Stimulated activated CD4-positive, alpha-beta T cell treated with anti-CD3 and anti-CD28 coated beads, Interleukin-2, amount 100 ng/mL, for 24 hours (primary cell): ENCODE results near the gene TMC8.
"Not testable (repeated sequence)": the region's sequence is repeated elsewhere in the genome, so short reads cannot be mapped to it uniquely, and the experiment has no call there.

Source experiments
- DNase-seq, 2 donors: peaks; one replicate each; pipeline ENCODE4 v3.0.0-alpha.2; 2020

TMC8 gene

GRCh38 chr17:78130437-78131101 is at the start of gene TMC8:
TSS of gene TMC8 (plus strand) at chr17:78130771. CDS start at chr17:78131589, 818 bp downstream.
- peak; percentile 68 to 71 for DNase-seq

- no peak for DNase-seq
Observed at GRCh38 chr17:78081551-78081950, 49.0 kb upstream of the TMC8 start.

GRCh38 chr17:78082355-78082872 is 48.2 kb upstream of the TMC8 start:
- DNase-seq, result not testable (repeated sequence)

GRCh38 chr17:78082988-78083387 is 47.6 kb upstream of the TMC8 start:
- no peak for DNase-seq

GRCh38 chr17:78086740-78087139 is 43.8 kb upstream of the TMC8 start:
- DNase-seq, result no peak

GRCh38 chr17:78088529-78088928 is 42.0 kb upstream of the TMC8 start:
- DNase-seq, result no peak

GRCh38 chr17:78089576-78090281 is 40.8 kb upstream of the TMC8 start:
- DNase-seq, result no peak

GRCh38 chr17:78092794-78093324 is 37.7 kb upstream of the TMC8 start:
- DNase-seq, result no peak

- no peak for DNase-seq
Observed at GRCh38 chr17:78095035-78095434, 35.5 kb upstream of the TMC8 start.

- no peak for DNase-seq
Observed at GRCh38 chr17:78096093-78096492, 34.5 kb upstream of the TMC8 start.

GRCh38 chr17:78101112-78101511 is 29.5 kb upstream of the TMC8 start:
- no peak for DNase-seq

- DNase-seq, result no peak
Observed at GRCh38 chr17:78101542-78101941, 29.0 kb upstream of the TMC8 start.

GRCh38 chr17:78103311-78103710 is 27.3 kb upstream of the TMC8 start:
- no peak for DNase-seq

GRCh38 chr17:78104540-78104941 is 26.0 kb upstream of the TMC8 start:
- no peak for DNase-seq

GRCh38 chr17:78105101-78105500 is 25.5 kb upstream of the TMC8 start:
- no peak for DNase-seq

GRCh38 chr17:78105551-78105950 is 25.0 kb upstream of the TMC8 start:
- DNase-seq, result no peak

GRCh38 chr17:78106211-78106610 is 24.4 kb upstream of the TMC8 start:
- no peak for DNase-seq

- DNase-seq, result peak in 1 of 2 donors; percentile 37
Observed at GRCh38 chr17:78107457-78107856, 23.1 kb upstream of the TMC8 start.

- no peak for DNase-seq
Observed at GRCh38 chr17:78107976-78108725, 22.4 kb upstream of the TMC8 start.

GRCh38 chr17:78108726-78109488 is 21.7 kb upstream of the TMC8 start:
- DNase-seq, result no peak

GRCh38 chr17:78109489-78109761 is 21.1 kb upstream of the TMC8 start:
- DNase-seq, result no peak

- no peak for DNase-seq
Observed at GRCh38 chr17:78110363-78111015, 20.1 kb upstream of the TMC8 start.
